Heart left ventricle (tissue), 16 donors: ENCODE data around the gene CEP131. TPM values are rescaled to one million over a fixed set of nuclear protein-coding genes. Genes with fewer than 3 reads are reported as not detected.

Experiments used
- ATAC-seq, 4 donors: fragments of 200-7000 bp; cut with Tn5 transposase; one replicate each; pipeline ENCODE4 v1.9.1; 2020 to 2022; ENCODE audit warnings: moderate library complexity in 4 of 4, mild to moderate bottlenecking in 3 of 4, moderate number of reproducible peaks in 1 of 4
- DNase-seq, 5 donors: peaks; one replicate each; pipeline ENCODE4 v3.0.0-alpha.2; 2020
- H3K27ac ChIP-seq, 12 donors: fragments of 200-600 bp; sonication (generic) in 4 of 12; one replicate each; pipeline versions ENCODE4 v1.5.0 to v1.8.0; 2016 to 2022; ENCODE audit warnings: mild to moderate bottlenecking in 2 of 12
- H3K27me3 ChIP-seq, 9 donors: fragments of 200-600 bp; sonication (generic) in 2 of 9; one replicate each; pipeline versions ENCODE4 v1.5.1 to v1.8.0; 2016 to 2022; ENCODE audit warnings: mild to moderate bottlenecking in 3 of 9
- H3K36me3 ChIP-seq, 9 donors: fragments of 200-600 bp; sonication (generic) in 2 of 9; one replicate each; pipeline versions ENCODE4 v1.5.0 to v1.8.0; 2018 to 2022; ENCODE audit warnings: mild to moderate bottlenecking in 2 of 9
- H3K4me1 ChIP-seq, 12 donors: fragments of 200-600 bp; sonication (generic) in 4 of 12; one replicate each; pipeline versions ENCODE4 v1.5.0 to v1.8.0; 2016 to 2022; ENCODE audit warnings: mild to moderate bottlenecking in 3 of 12
- H3K4me3 ChIP-seq, 12 donors: fragments of 200-600 bp; sonication (generic) in 4 of 12; one replicate each; pipeline versions ENCODE4 v1.5.0 to v1.8.0; 2017 to 2022; ENCODE audit warnings: mild to moderate bottlenecking in 9 of 12, moderate library complexity in 4 of 12
- H3K9me3 ChIP-seq, 12 donors: fragments of 200-600 bp; sonication (generic) in 4 of 12; one replicate each; pipeline versions ENCODE4 v1.5.0 to v1.8.0; 2016 to 2022; ENCODE audit warnings: mild to moderate bottlenecking in 1 of 12
- POLR2A ChIP-seq, 2 donors: fragments of 450-650 bp; IDR thresholded peaks; one replicate each; pipeline ENCODE4 v1.6.1; 2017; ENCODE audit warnings: antibody characterized with exemption in 2 of 2, mild to moderate bottlenecking in 2 of 2, moderate library complexity in 2 of 2
- whole genome bisulfite sequencing, 4 donors: extraction: QIAGEN DNeasy Blood & Tissue Kit in 2 of 4; methylation state at CpG; one replicate each; pipeline versions ENCODE4 v1.1.5 to v1.1.7; 2013 to 2018; 5-methylcytosine and 5-hydroxymethylcytosine counted together
- intact Hi-C, 10 donors: fragments of 100-400 bp; cut with DNase I; formaldehyde crosslinking; loops; one replicate each; pipeline versions ENCODE4 v1.11.1 to v1.14.2; 2022
- long read RNA-seq, 3 donors: library from polyadenylated mRNA; unstranded; transcript quantifications; one replicate each; pipeline ENCODE4 v2.0.0, GENCODE V29; 2020 to 2021
- polyA plus RNA-seq, 2 donors: library from polyadenylated mRNA; stranded (reverse); fragments of 200-250 nt; gene quantifications; one replicate each; pipeline ENCODE4 v1.2.3, GENCODE V29; 2013
- total RNA-seq, 9 donors: library from RNA; depleted of rRNA in 2 of 9; stranded (reverse); fragments of >200 nt in 2 of 9; fragmentation: NEBNext Ultra II Directional in 3 of 9; extraction: Animal tissue kit (Norgen Biotek cat#: 25700) in 3 of 9; gene quantifications; one replicate each; pipeline versions ENCODE4 v1.1.0 to v1.2.4, GENCODE V29; 2016 to 2023
- TF ChIP-seq, protein P1 (sequence below), 12 donors: fragments of 200-600 bp; sonication (generic) in 4 of 12; IDR thresholded peaks; one replicate each; pipeline versions ENCODE4 v1.5.0 to v1.8.0; 2018 to 2022; ENCODE audit warnings: antibody characterized with exemption in 12 of 12, mild to moderate bottlenecking in 5 of 12
- donor health status: ischemic (EF 13 %, LVEDD 7.1; RV severe dilation, severe dysfunction).
- donor health status: healthy with polysubstance abuse.
- donor health status: DM: no; HTN: yes; CAD: no.
- donor health status: DM: no; HTN: no; CAD: no.
- donor health status: ischemic (EF 25% LVEDD 6.9; RV normal size, moderate dysfunction).
- donor health status: ischemic (EF 25% LVEDD 5.7; RV mildly dilated, moderate dysfunction).
- donor health status: healthy.
- donor health status: DM: yes; HTN: yes; CAD: no.
- donor health status: ischemic (EF 35%, LVEDD 5.7; RV mildly dilated, moderate dysfunction).
- donor health status: nonischemic (EF 11% LVEDD 7.7; RV severe dilation, severe dysfunction).
- donor health status: DM: yes; HTN: yes; CAD: no.
- donor health status: PGD.
- donor health status: ischemic (EF 29% LVEDD 5.4; RV normal size, mild dysfunction).
- donor health status: nonischemic (EF 23%, LVEDD 6.1; RV moderate dilation, normal function).

Gene CEP131
- 10 to 100 TPM in 3 of 9 donors, 1 to 10 TPM in 6; 7.0 to 15.8 (median 8.9) TPM for total RNA-seq
- polyA plus RNA-seq, result 10 to 100 TPM in 1 of 2 donors, 1 to 10 TPM in 1; 8.0 to 14.7 TPM
- long read RNA-seq, donor 1, transcript CEP131-203 (26 exons, 3,543 nt), result major isoform, 12 of 50 reads
- long read RNA-seq, donor 1, partial matches to known transcripts, result 16 of 50 reads
- long read RNA-seq, donor 1, other reads (novel, unspliced or antisense), result 16 of 50 reads
- long read RNA-seq, donor 2, transcript CEP131-203 (26 exons, 3,543 nt), result major isoform, 8 of 35 reads
- long read RNA-seq, donor 2, partial matches to known transcripts, result 14 of 35 reads
- long read RNA-seq, donor 2, other reads (novel, unspliced or antisense), result 12 of 35 reads
- long read RNA-seq, donor 3, transcript CEP131-203 (26 exons, 3,543 nt), result major isoform, 8 of 28 reads
- long read RNA-seq, donor 3, partial matches to known transcripts, result 7 of 28 reads
- long read RNA-seq, donor 3, other reads (novel, unspliced or antisense), result 10 of 28 reads

GRCh38 chr17:81222906-81223761 lies at the start of gene CEP131:
Gene CEP131 (minus strand): TSS chr17:81222965. CDS start chr17:81220056, 2,909 bp downstream.
- Histone ChIP-seq H3K4me1 (peaks cover 6 to 25% (median 18%) of the 10 kb centered on the region in 12 donors), H3K36me3 (peaks cover 0 to 12% (median 3%) of the 10 kb centered on the region in 9 donors), H3K9me3 (peaks cover 0 to 12% (median 0%) of the 10 kb centered on the region in 12 donors), H3K4me3 (peak within 1 kb of the TSS; percentile 55 to 96 (median 80)), H3K27ac (peak within 1 kb of the TSS in 6 of 12 donors; percentile 11 to 58 (median 46)), H3K27me3 (no peaks in the 10 kb centered on the region)
- intact Hi-C loops, result no loop called here
- DNase-seq (peak; percentile 99 to 100 (median 100)), ATAC-seq (peak; percentile 99 to 100 (median 99))
- WGBS, 4 donors, result 1 to 3% (median 2%) methylated on average over 34 to 79 of the region's 79 CpGs
- TF ChIP-seq, protein P1, sequence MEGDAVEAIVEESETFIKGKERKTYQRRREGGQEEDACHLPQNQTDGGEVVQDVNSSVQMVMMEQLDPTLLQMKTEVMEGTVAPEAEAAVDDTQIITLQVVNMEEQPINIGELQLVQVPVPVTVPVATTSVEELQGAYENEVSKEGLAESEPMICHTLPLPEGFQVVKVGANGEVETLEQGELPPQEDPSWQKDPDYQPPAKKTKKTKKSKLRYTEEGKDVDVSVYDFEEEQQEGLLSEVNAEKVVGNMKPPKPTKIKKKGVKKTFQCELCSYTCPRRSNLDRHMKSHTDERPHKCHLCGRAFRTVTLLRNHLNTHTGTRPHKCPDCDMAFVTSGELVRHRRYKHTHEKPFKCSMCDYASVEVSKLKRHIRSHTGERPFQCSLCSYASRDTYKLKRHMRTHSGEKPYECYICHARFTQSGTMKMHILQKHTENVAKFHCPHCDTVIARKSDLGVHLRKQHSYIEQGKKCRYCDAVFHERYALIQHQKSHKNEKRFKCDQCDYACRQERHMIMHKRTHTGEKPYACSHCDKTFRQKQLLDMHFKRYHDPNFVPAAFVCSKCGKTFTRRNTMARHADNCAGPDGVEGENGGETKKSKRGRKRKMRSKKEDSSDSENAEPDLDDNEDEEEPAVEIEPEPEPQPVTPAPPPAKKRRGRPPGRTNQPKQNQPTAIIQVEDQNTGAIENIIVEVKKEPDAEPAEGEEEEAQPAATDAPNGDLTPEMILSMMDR (IDR thresholded peaks at IDR 0.05), result no peak
- TF ChIP-seq POLR2A (IDR thresholded peaks at IDR 0.05), result peak in 1 of 2 donors; percentile 50

GRCh38 chr17:81271226-81271625 lies 48.5 kb upstream of the CEP131 start:
- H3K36me3 ChIP-seq, result peaks cover 0 to 90% (median 72%) of the 10 kb centered on the region in 9 donors
- WGBS, 4 donors, result 72 to 92% (median 88%) methylated on average over 3 to 12 of the region's 12 CpGs
- ATAC-seq, result no peak
- H3K27me3 ChIP-seq, result no peaks in the 10 kb centered on the region
- no peak overlapping the region for H3K27ac ChIP-seq
- intact Hi-C loops, result no loop called here
- peaks cover 0 to 21% (median 0%) of the 10 kb centered on the region in 12 donors for H3K4me1 ChIP-seq
- H3K4me3 ChIP-seq, result no peak overlapping the region
- no peaks in the 10 kb centered on the region for H3K9me3 ChIP-seq
- TF ChIP-seq POLR2A (IDR thresholded peaks at IDR 0.05), result no peak
- TF ChIP-seq, protein P1 (IDR thresholded peaks at IDR 0.05), result no peak
- DNase-seq, result peak in 2 of 5 donors; percentile 6 to 32

- no peak for TF ChIP-seq POLR2A (IDR thresholded peaks at IDR 0.05)
- TF ChIP-seq, protein P1 (IDR thresholded peaks at IDR 0.05), result no peak
- ATAC-seq (no peak), DNase-seq (peak in 1 of 5 donors; percentile 7)
- WGBS, 4 donors, result 82 to 86% (median 85%) methylated on average over 17 to 18 of the region's 18 CpGs
- no peaks in the 10 kb centered on the region for H3K27me3 ChIP-seq
- H3K4me3 ChIP-seq, result no peak overlapping the region
- H3K9me3 ChIP-seq, result no peaks in the 10 kb centered on the region
- peaks cover 0 to 91% (median 74%) of the 10 kb centered on the region in 9 donors for H3K36me3 ChIP-seq
- peaks cover 0 to 21% (median 0%) of the 10 kb centered on the region in 12 donors for H3K4me1 ChIP-seq
- H3K27ac ChIP-seq, result no peak overlapping the region
- intact Hi-C loops, result no loop called here
These were observed 47.5 kb upstream of the CEP131 start for GRCh38 chr17:81270279-81270678.
